ENCODE data around the gene MTA2.

DNA sequence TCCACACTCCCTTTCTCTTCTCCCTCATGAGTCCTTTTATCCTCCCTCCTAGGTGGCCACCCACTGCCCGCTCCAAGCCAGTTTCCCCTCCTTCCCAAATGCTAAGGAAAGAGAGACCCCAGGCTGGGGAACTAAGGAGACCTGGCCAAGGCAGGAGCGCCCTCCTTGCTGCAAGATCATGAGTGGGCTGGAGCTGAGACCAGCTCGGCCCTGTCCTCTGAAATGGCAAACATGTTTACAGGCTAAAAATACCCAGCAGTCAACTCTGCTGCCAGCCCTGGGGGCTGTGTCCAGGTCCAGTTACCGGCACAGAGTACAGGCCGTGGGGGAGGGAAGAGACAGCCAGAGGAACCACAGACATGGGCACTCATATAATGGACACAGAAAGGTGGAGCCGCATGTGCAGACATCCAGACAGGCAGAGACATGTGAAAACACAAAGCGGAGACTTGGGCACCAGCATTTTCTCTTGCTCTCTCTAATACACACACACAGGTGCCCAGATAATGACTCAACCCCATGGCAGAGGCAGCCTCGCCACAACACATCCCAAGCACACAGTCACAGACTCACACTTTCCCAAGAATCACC, 53.9 kb downstream of the MTA2 start:
- no peak for TF ChIP-seq CTCF (IDR thresholded peaks at IDR 0.05)
- TF ChIP-seq POLR2AphosphoS5 (IDR thresholded peaks at IDR 0.05) = peak in 2 of 3 donors; percentile 24 to 30
- no peak for TF ChIP-seq POLR2A (IDR thresholded peaks at IDR 0.05)
- TF ChIP-seq EP300 (IDR thresholded peaks at IDR 0.05) = no peak

Measured in suprapubic skin (tissue), 4 donors.